Endothelial cell of umbilical vein (primary cell): ENCODE data around the gene REM2. TPM values are rescaled to one million over a fixed set of nuclear protein-coding genes. Genes with fewer than 3 reads are reported as not detected.

ENCODE experiments used
- BruUV-seq: library from RNA; stranded (reverse); fragments of 400-500 nt; replicated peaks from 2 replicates; lab custom pipeline; 2021; lab: Mats Ljungman, UMichigan
- CTCF ChIA-PET: fragments of 300-600, 350-600 bp; sonication (Branson Sonifier 250); formaldehyde crosslinking; loops from one replicate; lab custom pipeline; 2021; ENCODE audit warnings: antibody characterized with exemption, inconsistent platforms; lab: Charles Lee
- POLR2A ChIA-PET: fragments of 300-600, 350-600 bp; sonication (Branson Sonifier 250); formaldehyde crosslinking; loops from one replicate; lab custom pipeline; 2021; ENCODE audit warnings: antibody characterized with exemption, inconsistent platforms; lab: Charles Lee
- DNase-seq: peaks from one replicate; pipeline ENCODE4 v3.0.0-alpha.2; 2011; ENCODE audit warnings: low read depth, low spot score
- FAIRE-seq: peaks from 2 replicates; lab custom pipeline; 2011; peaks lifted over from hg19 to GRCh38; lab: Jason Lieb, UNC
- H2AFZ ChIP-seq: 2 replicates; pipeline ENCODE4 v1.6.0; 2012; ENCODE audit warnings: low read depth, low read length, control low read depth, inconsistent platforms
- H3K27ac ChIP-seq: 2 replicates; pipeline ENCODE4 v1.5.1; 2011; ENCODE audit warnings: low read depth, mild to moderate bottlenecking, control low read depth, low read length, moderate library complexity; ENCODE audit not compliant: insufficient read depth
- H3K27me3 ChIP-seq, 2 experiments: 2 replicates each; pipeline versions ENCODE4 v1.6.0 to v1.6.1; 2011; ENCODE audit warnings: low read length in 2 of 2, mixed read lengths in 1 of 2; ENCODE audit not compliant: control insufficient read depth in 2 of 2, insufficient read depth in 2 of 2
- H3K36me3 ChIP-seq, 2 experiments: 2 replicates in 1 of 2; 3 replicates in 1 of 2; pipeline ENCODE4 v1.5.1; 2011; ENCODE audit warnings: low read length in 2 of 2, mild to moderate bottlenecking in 1 of 2, moderate library complexity in 1 of 2; ENCODE audit not compliant: control insufficient read depth in 2 of 2, insufficient read depth in 2 of 2; ENCODE audit errors: extremely low read depth in 1 of 2
- H3K4me1 ChIP-seq: 3 replicates; pipeline ENCODE4 v1.5.1; 2011; ENCODE audit warnings: mild to moderate bottlenecking, low read length; ENCODE audit not compliant: control insufficient read depth, insufficient read depth; ENCODE audit errors: extremely low read depth
- H3K4me2 ChIP-seq: 2 replicates; pipeline ENCODE4 v1.6.1; 2011; ENCODE audit warnings: low read length, control low read depth, mixed read lengths; ENCODE audit not compliant: insufficient read depth
- H3K4me3 ChIP-seq, 3 experiments: fragments of 200-600 bp in 1 of 3; sonication (generic), shearing (Covaris generic) in 1 of 3; replicated peaks in 1 of 3; 2 replicates each; pipeline ENCODE4 v1.5.1; 2011 to 2016; ENCODE audit warnings: control low read depth in 3 of 3, low read length in 3 of 3, mild to moderate bottlenecking in 2 of 3, inconsistent platforms in 1 of 3, low read depth in 1 of 3, moderate library complexity in 1 of 3; ENCODE audit not compliant: insufficient read depth in 1 of 3
- H3K79me2 ChIP-seq: 2 replicates; pipeline ENCODE4 v1.6.0; 2012; ENCODE audit warnings: low read length, inconsistent platforms; ENCODE audit not compliant: control insufficient read depth, insufficient read depth
- H3K9ac ChIP-seq: replicated peaks from 2 replicates; pipeline ENCODE3; 2011; ENCODE audit warnings: low read length, control low read depth; ENCODE audit not compliant: insufficient read depth; ENCODE audit errors: extremely low read depth
- H3K9me1 ChIP-seq: replicated peaks from 3 replicates; pipeline ENCODE4 v1.6.0; 2011; ENCODE audit warnings: mild to moderate bottlenecking, low read length; ENCODE audit not compliant: control insufficient read depth, insufficient read depth; ENCODE audit errors: extremely low read depth
- H3K9me3 ChIP-seq: replicated peaks from 2 replicates; pipeline ENCODE4 v1.5.1; 2012; ENCODE audit warnings: low read length, inconsistent platforms; ENCODE audit not compliant: control insufficient read depth, insufficient read depth
- H4K20me1 ChIP-seq: replicated peaks from 2 replicates; pipeline ENCODE3; 2011; ENCODE audit warnings: mild to moderate bottlenecking, low read length; ENCODE audit not compliant: control insufficient read depth, insufficient read depth; ENCODE audit errors: extremely low read depth
- EZH2 ChIP-seq: IDR thresholded peaks from 2 replicates; pipeline ENCODE4 v1.6.1; 2012; ENCODE audit warnings: borderline replicate concordance, low read depth, mild to moderate bottlenecking, moderate library complexity, low read length, inconsistent platforms; ENCODE audit not compliant: severe bottlenecking
- FOS ChIP-seq: IDR thresholded peaks from 2 replicates; pipeline ENCODE4 v1.6.1; 2011; ENCODE audit warnings: mild to moderate bottlenecking, low read length, moderate library complexity, borderline replicate concordance; ENCODE audit not compliant: insufficient read depth
- GATA2 ChIP-seq: IDR thresholded peaks from 2 replicates; pipeline ENCODE4 v1.7.0; 2011; ENCODE audit warnings: low read depth, mild to moderate bottlenecking, moderate library complexity, mixed read lengths, low read length; ENCODE audit not compliant: insufficient read length, insufficient read depth
- JUN ChIP-seq: IDR thresholded peaks from 2 replicates; pipeline ENCODE4 v1.6.1; 2011; ENCODE audit warnings: borderline replicate concordance, low read depth; ENCODE audit not compliant: insufficient read length, insufficient read depth
- MYC ChIP-seq: IDR thresholded peaks from one replicate; pipeline ENCODE4 v1.6.1; 2011; ENCODE audit warnings: mild to moderate bottlenecking, low read depth, low read length
- POLR2A ChIP-seq: IDR thresholded peaks from 2 replicates; pipeline ENCODE4 v1.6.1; 2012; ENCODE audit warnings: low read depth, mild to moderate bottlenecking, control low read depth, low read length
- POLR2AphosphoS5 ChIP-seq: IDR thresholded peaks from 2 replicates; pipeline ENCODE4 v1.6.1; 2012; ENCODE audit warnings: low read depth, mild to moderate bottlenecking, control low read depth, low read length, moderate library complexity; ENCODE audit not compliant: insufficient read depth
- dilution Hi-C: fragments of 300-500 bp; cut with MboI; formaldehyde crosslinking; loops from one replicate; pipeline ENCODE4 v1.15.0; 2019; ENCODE audit warnings: low sequenced_read_pairs; ENCODE audit not compliant: extremely low pct_ligation_motif_present
- intact Hi-C: fragments of 100-400 bp; cut with micrococcal nuclease; formaldehyde crosslinking; loops from one replicate; pipeline ENCODE4 v1.10.0; 2022
- polyA plus RNA-seq, 4 experiments: library from polyadenylated mRNA; depleted of rRNA in 3 of 4; stranded (reverse) in 3 of 4; unstranded in 1 of 4; fragments of >200 nt; gene quantifications; 2 replicates each; pipeline versions ENCODE4 v1.2.1 to v1.2.3, GENCODE V29; 2011 to 2012; ENCODE audit warnings: missing spikeins in 1 of 4
- total RNA-seq: library from RNA; stranded (reverse); gene quantifications from 2 replicates; pipeline ENCODE4 v1.2.3, GENCODE V29; 2021
- TF ChIP-seq, protein P1 (sequence below): IDR thresholded peaks from 2 replicates; pipeline ENCODE4 v1.6.1; 2011; ENCODE audit not compliant: insufficient read depth, insufficient read length
- TF ChIP-seq, protein P2 (sequence below), 2 donors: IDR thresholded peaks; 1 replicate in 1 of 2; 2 replicates in 1 of 2; pipeline ENCODE4 v1.5.1; 2011; ENCODE audit warnings: low read length in 2 of 2, mild to moderate bottlenecking in 2 of 2, moderate library complexity in 2 of 2, control low read depth in 1 of 2, inconsistent platforms in 1 of 2, low read depth in 1 of 2; ENCODE audit not compliant: insufficient read depth in 1 of 2; ENCODE audit errors: extremely low read depth in 1 of 2

The REM2 gene
- total and polyA plus RNA-seq, 2 donors (not counting 3 experiments of a cell fraction or from before 2014, with no cell fraction given): 0.33 TPM; not detected in 1

DNA sequence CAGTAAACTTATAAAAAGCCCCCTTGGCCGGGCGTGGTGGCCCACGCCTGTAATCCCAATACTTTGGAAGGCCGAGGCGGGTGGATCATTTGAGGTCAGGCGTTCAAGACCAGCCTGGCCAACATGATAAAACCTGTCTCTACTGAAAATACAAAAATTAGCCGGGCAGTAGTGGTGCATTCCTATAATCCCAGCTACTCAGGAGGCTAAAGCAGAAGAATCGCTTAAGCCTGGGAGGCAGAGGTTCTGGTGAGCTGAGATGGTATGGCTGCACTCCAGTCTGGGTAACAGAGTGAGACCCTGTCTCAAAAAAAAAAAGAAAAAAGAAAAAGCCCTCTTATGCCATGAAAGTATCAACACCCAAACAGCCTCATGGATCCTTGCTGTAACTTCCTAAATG lies 42.5 kb downstream of the REM2 start:
- H3K9me1 ChIP-seq: no peaks in the 10 kb centered on the region
- no peak overlapping the region for H3K4me3 ChIP-seq
- no peaks in the 10 kb centered on the region for H4K20me1 ChIP-seq
- TF ChIP-seq POLR2AphosphoS5 (no peak), MYC (no peak), FOS (no peak), GATA2 (no peak), EZH2 (no peak), JUN (no peak)
- TF ChIP-seq, protein P1, sequence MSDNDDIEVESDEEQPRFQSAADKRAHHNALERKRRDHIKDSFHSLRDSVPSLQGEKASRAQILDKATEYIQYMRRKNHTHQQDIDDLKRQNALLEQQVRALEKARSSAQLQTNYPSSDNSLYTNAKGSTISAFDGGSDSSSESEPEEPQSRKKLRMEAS: no peak
- H3K4me2 ChIP-seq: no peak overlapping the region
- H3K4me1 ChIP-seq: peaks cover 19% of the 10 kb centered on the region
- H3K9me3 ChIP-seq: no peaks in the 10 kb centered on the region
- H3K9ac ChIP-seq: no peak overlapping the region
- H2AFZ ChIP-seq: no peak overlapping the region
- FAIRE-seq (no peak), DNase-seq (no peak)
- no peaks in the 10 kb centered on the region for H3K27me3 ChIP-seq
- BruUV-seq: no TSS peak
- peaks cover 6 to 29% of the 10 kb centered on the region in 2 experiments for H3K36me3 ChIP-seq
- H3K27ac ChIP-seq: no peak overlapping the region
- dilution Hi-C loops (no loop called here), intact Hi-C loops (loop anchor here (5.0 kb wide), 1 partner anchor 132 kb away; the partner anchor contains the start of gene CDH24)
- H3K79me2 ChIP-seq: peaks cover 16% of the 10 kb centered on the region
- ChIA-PET CTCF (no interaction called here), POLR2A (no interaction called here)

DNA sequence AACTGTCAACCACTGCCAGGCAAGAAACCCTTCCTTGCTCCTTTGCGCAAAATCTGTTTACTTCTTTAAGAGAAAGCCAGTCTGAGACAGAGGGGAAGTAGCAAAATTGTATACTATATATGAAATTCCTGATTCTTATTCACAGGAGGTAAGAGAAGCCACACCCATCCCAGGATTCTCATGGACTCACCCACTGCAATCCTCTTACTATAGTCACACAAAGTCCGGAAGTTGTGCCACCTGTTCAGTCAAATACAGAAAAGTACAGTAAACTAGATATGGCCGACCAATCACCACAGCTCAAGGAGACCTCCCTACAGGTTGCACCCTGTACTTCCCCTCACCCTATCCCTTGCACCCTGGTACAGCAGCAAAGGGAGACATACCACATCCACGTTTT lies 43.3 kb downstream of the REM2 start:
- POLR2A ChIA-PET: no interaction called here
- Histone ChIP-seq H3K4me1 (peaks cover 19% of the 10 kb centered on the region), H3K4me2 (no peak overlapping the region), H3K79me2 (peaks cover 16% of the 10 kb centered on the region), H3K9me3 (no peaks in the 10 kb centered on the region), H3K9me1 (no peaks in the 10 kb centered on the region), H3K27me3 (no peaks in the 10 kb centered on the region), H3K36me3 (peaks cover 6 to 28% of the 10 kb centered on the region in 2 experiments), H3K9ac (no peak overlapping the region), H3K27ac (no peak overlapping the region), H4K20me1 (no peaks in the 10 kb centered on the region), H3K4me3 (no peak overlapping the region), H2AFZ (no peak overlapping the region)
- intact Hi-C loops (loop anchor here (5.0 kb wide), 1 partner anchor 131 kb away; the partner anchor contains the start of gene CDH24), dilution Hi-C loops (no loop called here)
- TF ChIP-seq EZH2 (no peak), JUN (no peak), POLR2A (no peak)
- TF ChIP-seq, protein P2, sequence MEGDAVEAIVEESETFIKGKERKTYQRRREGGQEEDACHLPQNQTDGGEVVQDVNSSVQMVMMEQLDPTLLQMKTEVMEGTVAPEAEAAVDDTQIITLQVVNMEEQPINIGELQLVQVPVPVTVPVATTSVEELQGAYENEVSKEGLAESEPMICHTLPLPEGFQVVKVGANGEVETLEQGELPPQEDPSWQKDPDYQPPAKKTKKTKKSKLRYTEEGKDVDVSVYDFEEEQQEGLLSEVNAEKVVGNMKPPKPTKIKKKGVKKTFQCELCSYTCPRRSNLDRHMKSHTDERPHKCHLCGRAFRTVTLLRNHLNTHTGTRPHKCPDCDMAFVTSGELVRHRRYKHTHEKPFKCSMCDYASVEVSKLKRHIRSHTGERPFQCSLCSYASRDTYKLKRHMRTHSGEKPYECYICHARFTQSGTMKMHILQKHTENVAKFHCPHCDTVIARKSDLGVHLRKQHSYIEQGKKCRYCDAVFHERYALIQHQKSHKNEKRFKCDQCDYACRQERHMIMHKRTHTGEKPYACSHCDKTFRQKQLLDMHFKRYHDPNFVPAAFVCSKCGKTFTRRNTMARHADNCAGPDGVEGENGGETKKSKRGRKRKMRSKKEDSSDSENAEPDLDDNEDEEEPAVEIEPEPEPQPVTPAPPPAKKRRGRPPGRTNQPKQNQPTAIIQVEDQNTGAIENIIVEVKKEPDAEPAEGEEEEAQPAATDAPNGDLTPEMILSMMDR (IDR thresholded peaks at IDR 0.05; ENCODE audit: extremely low read depth in 1 of 2, insufficient read depth in 1 of 2, low read depth in 1 of 2, low read length in 2 of 2): no peak
- no TSS peak for BruUV-seq
- no peak for FAIRE-seq
- CTCF ChIA-PET: no interaction called here
- DNase-seq: no peak
